Liver (tissue), 9 donors: ENCODE measurements around the gene ONECUT1. TPM values are rescaled to one million over a fixed set of nuclear protein-coding genes. Genes with fewer than 3 reads are reported as not detected.
A peak's percentile ranks its signal among the peaks of the same experiment; 100 is the strongest.

Source experiments
- DNase-seq: peaks from one replicate; pipeline ENCODE4 v3.0.0-alpha.2; 2017; ENCODE audit warnings: low spot score
- H3K27ac ChIP-seq, 2 donors: one replicate each; pipeline ENCODE4 v1.7.0; 2013; ENCODE audit warnings: inconsistent platforms in 2 of 2, low read length in 2 of 2, control low read depth in 1 of 2, low read depth in 1 of 2, mild to moderate bottlenecking in 1 of 2
- H3K27me3 ChIP-seq, 4 donors: one replicate each; pipeline versions ENCODE4 v1.6.1 to v1.7.0; 2013; ENCODE audit warnings: low read length in 3 of 4, inconsistent platforms in 1 of 4, mild to moderate bottlenecking in 1 of 4, moderate library complexity in 1 of 4; ENCODE audit not compliant: control insufficient read depth in 4 of 4, insufficient read depth in 4 of 4
- H3K36me3 ChIP-seq, 4 donors: one replicate each; pipeline versions ENCODE4 v1.6.1 to v1.7.0; 2013; ENCODE audit warnings: low read length in 3 of 4, mild to moderate bottlenecking in 3 of 4, low read depth in 1 of 4, moderate library complexity in 1 of 4; ENCODE audit not compliant: control insufficient read depth in 4 of 4, insufficient read depth in 3 of 4
- H3K4me1 ChIP-seq, 4 donors: one replicate each; pipeline versions ENCODE4 v1.6.1 to v1.7.0; 2013; ENCODE audit warnings: low read length in 3 of 4, mild to moderate bottlenecking in 3 of 4, moderate library complexity in 1 of 4; ENCODE audit not compliant: control insufficient read depth in 4 of 4, insufficient read depth in 4 of 4
- H3K4me3 ChIP-seq, 3 donors: one replicate each; pipeline versions ENCODE4 v1.6.1 to v1.7.0; 2013; ENCODE audit warnings: low read length in 3 of 3, control low read depth in 1 of 3, low read depth in 1 of 3, mild to moderate bottlenecking in 1 of 3
- H3K9ac ChIP-seq, 2 donors: one replicate each; pipeline ENCODE4 v1.7.0; 2013; ENCODE audit warnings: low read length in 2 of 2, mild to moderate bottlenecking in 2 of 2, moderate library complexity in 2 of 2, control low read depth in 1 of 2, low read depth in 1 of 2
- H3K9me3 ChIP-seq, 4 donors: one replicate each; pipeline versions ENCODE4 v1.6.1 to v1.7.0; 2013; ENCODE audit warnings: low read length in 3 of 4; ENCODE audit not compliant: control insufficient read depth in 4 of 4
- EGR1 ChIP-seq, 2 donors: IDR thresholded peaks; 2 replicates each; pipeline ENCODE4 v1.6.1; 2016 to 2018; ENCODE audit warnings: antibody characterized with exemption in 2 of 2, low read depth in 2 of 2
- FOXA2 ChIP-seq: IDR thresholded peaks from 2 replicates; pipeline ENCODE4 v1.6.1; 2016; ENCODE audit warnings: antibody characterized with exemption
- GABPA ChIP-seq, 2 donors: IDR thresholded peaks in 1 of 2; conservative IDR thresholded peaks in 1 of 2; 2 replicates each; pipeline ENCODE4 v1.6.1; 2016; ENCODE audit warnings: antibody characterized with exemption in 2 of 2, mild to moderate bottlenecking in 1 of 2, moderate library complexity in 1 of 2
- HNF4A ChIP-seq, 2 donors: conservative IDR thresholded peaks; 2 replicates each; pipeline ENCODE4 v1.6.1; 2016; ENCODE audit warnings: antibody characterized with exemption in 2 of 2, mild to moderate bottlenecking in 2 of 2
- JUND ChIP-seq, 2 donors: IDR thresholded peaks; 2 replicates each; pipeline ENCODE4 v1.6.1; 2016; ENCODE audit warnings: antibody characterized with exemption in 2 of 2
- NR2F2 ChIP-seq: IDR thresholded peaks from 2 replicates; pipeline ENCODE4 v1.6.1; 2016; ENCODE audit warnings: antibody characterized with exemption
- RAD21 ChIP-seq, 2 donors: IDR thresholded peaks; 2 replicates each; pipeline ENCODE4 v1.6.1; 2016; ENCODE audit warnings: antibody characterized with exemption in 2 of 2, mild to moderate bottlenecking in 2 of 2
- RXRA ChIP-seq, 2 donors: IDR thresholded peaks; 2 replicates each; pipeline ENCODE4 v1.6.1; 2017 to 2018; ENCODE audit warnings: antibody characterized with exemption in 2 of 2, mild to moderate bottlenecking in 1 of 2
- TAF1 ChIP-seq: conservative IDR thresholded peaks from 2 replicates; pipeline ENCODE4 v1.6.1; 2016; ENCODE audit warnings: antibody characterized with exemption, mild to moderate bottlenecking
- YY1 ChIP-seq: IDR thresholded peaks from 2 replicates; pipeline ENCODE4 v1.6.1; 2016; ENCODE audit warnings: antibody characterized with exemption, mild to moderate bottlenecking
- WGBS: extraction: QIAGEN DNeasy Blood & Tissue Kit; methylation state at CpG from one replicate; pipeline ENCODE4 v1.1.7; 2013; 5-methylcytosine and 5-hydroxymethylcytosine counted together
- polyA plus RNA-seq, 2 donors: library from polyadenylated mRNA; stranded (reverse) in 1 of 2; unstranded in 1 of 2; fragments of 200-250 nt in 1 of 2; fragments of >200 nt in 1 of 2; fragmentation: Nextera tagmentation in 1 of 2; extraction: Ambion mirVana in 1 of 2; gene quantifications; one replicate each; pipeline versions ENCODE4 v1.2.1 to v1.2.3, GENCODE V29; 2013 to 2015
- total RNA-seq, 2 donors: library from RNA; depleted of rRNA; stranded (reverse); fragments of >200 nt; gene quantifications; one replicate each; pipeline ENCODE4 v1.2.3, GENCODE V29; 2014
- TF ChIP-seq, protein P1 (sequence below): IDR thresholded peaks from 2 replicates; pipeline ENCODE4 v1.6.1; 2016; ENCODE audit warnings: antibody characterized with exemption
- TF ChIP-seq, protein P2 (sequence below): IDR thresholded peaks from 2 replicates; pipeline ENCODE4 v1.6.1; 2016; ENCODE audit warnings: antibody characterized with exemption
- TF ChIP-seq, protein P3 (sequence below): fragments of 150-350 bp; IDR thresholded peaks from 2 replicates; pipeline ENCODE4 v1.5.1; 2017; ENCODE audit warnings: improper control_type of control experiment, low read depth, low read length; ENCODE audit not compliant: missing input control
- TF ChIP-seq, protein P4 (sequence below): IDR thresholded peaks from 2 replicates; pipeline ENCODE4 v1.6.1; 2016; ENCODE audit warnings: antibody characterized with exemption, mild to moderate bottlenecking
- TF ChIP-seq, protein P5 (sequence below): IDR thresholded peaks from 2 replicates; pipeline ENCODE4 v1.6.1; 2016; ENCODE audit warnings: antibody characterized with exemption
- donor health status: healthy.
- donor health status: healthy.
- donor health status: healthy.
- donor health status: healthy.
- donor health status: healthy.

The ONECUT1 gene
- total and polyA plus RNA-seq, 4 donors, result 7.7 to 51.0 (median 14.8) TPM

DNA sequence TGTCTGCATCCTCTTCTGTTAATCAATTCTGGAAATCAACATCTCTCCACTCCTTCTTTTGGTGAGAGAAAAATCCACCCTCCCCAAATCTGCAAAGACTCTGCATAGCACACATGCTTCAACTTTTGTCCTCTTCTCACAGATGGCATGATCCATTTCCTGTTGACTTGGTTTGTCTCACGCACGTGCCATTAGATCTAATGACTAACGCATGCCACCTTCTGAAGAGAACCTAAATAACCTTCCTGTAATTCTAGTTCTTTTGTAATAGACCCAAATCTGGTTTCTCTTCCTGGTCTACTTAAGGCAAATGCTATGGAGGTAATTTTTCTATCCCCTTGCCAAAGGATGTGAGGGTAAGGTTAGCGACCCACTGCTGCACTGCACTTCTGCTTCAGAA lies 60.0 kb downstream of the ONECUT1 start (continued):
- TF ChIP-seq, protein P1, sequence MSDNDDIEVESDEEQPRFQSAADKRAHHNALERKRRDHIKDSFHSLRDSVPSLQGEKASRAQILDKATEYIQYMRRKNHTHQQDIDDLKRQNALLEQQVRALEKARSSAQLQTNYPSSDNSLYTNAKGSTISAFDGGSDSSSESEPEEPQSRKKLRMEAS, result peak; percentile 12

DNA sequence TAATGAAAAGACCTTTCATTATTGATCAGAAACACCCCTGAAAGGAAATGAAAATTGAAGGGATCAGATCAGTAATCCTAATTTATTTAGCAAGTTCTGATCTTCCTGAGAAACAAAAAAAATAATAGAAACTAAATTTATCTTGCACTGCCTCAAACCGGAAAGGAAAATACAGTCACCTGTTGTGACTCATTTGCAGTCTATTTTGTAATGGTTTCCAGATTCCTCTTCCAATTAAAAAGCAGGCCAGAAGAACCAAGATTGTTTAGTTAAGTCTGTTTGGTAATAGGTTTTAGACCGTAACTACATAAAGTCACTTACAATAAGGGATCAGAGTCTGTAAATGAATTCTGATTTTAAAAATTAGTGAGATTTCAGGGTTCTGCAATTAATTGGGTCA lies 61.2 kb downstream of the ONECUT1 start:
- Histone ChIP-seq H3K4me1 (peaks cover 3 to 14% (median 12%) of the 10 kb centered on the region in 4 donors), H3K9ac (no peak overlapping the region), H3K4me3 (no peak overlapping the region), H3K9me3 (no peaks in the 10 kb centered on the region), H3K27me3 (no peaks in the 10 kb centered on the region), H3K36me3 (no peaks in the 10 kb centered on the region), H3K27ac (no peak overlapping the region)
- WGBS, result 83% methylated on average over 2 of the region's 2 CpGs
- no peak for DNase-seq
- TF ChIP-seq, protein P2, sequence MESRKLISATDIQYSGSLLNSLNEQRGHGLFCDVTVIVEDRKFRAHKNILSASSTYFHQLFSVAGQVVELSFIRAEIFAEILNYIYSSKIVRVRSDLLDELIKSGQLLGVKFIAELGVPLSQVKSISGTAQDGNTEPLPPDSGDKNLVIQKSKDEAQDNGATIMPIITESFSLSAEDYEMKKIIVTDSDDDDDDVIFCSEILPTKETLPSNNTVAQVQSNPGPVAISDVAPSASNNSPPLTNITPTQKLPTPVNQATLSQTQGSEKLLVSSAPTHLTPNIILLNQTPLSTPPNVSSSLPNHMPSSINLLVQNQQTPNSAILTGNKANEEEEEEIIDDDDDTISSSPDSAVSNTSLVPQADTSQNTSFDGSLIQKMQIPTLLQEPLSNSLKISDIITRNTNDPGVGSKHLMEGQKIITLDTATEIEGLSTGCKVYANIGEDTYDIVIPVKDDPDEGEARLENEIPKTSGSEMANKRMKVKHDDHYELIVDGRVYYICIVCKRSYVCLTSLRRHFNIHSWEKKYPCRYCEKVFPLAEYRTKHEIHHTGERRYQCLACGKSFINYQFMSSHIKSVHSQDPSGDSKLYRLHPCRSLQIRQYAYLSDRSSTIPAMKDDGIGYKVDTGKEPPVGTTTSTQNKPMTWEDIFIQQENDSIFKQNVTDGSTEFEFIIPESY, result no peak
- TF ChIP-seq RAD21 (IDR thresholded peaks at IDR 0.05), result no peak
- no peak for TF ChIP-seq GABPA (IDR thresholded peaks at IDR 0.05 in 1 of 2, conservative IDR thresholded peaks at IDR 0.05 in 1 of 2)
- TF ChIP-seq, protein P1, result no peak
- no peak for TF ChIP-seq HNF4A (conservative IDR thresholded peaks at IDR 0.05)
- no peak for TF ChIP-seq TAF1
- TF ChIP-seq, protein P3, sequence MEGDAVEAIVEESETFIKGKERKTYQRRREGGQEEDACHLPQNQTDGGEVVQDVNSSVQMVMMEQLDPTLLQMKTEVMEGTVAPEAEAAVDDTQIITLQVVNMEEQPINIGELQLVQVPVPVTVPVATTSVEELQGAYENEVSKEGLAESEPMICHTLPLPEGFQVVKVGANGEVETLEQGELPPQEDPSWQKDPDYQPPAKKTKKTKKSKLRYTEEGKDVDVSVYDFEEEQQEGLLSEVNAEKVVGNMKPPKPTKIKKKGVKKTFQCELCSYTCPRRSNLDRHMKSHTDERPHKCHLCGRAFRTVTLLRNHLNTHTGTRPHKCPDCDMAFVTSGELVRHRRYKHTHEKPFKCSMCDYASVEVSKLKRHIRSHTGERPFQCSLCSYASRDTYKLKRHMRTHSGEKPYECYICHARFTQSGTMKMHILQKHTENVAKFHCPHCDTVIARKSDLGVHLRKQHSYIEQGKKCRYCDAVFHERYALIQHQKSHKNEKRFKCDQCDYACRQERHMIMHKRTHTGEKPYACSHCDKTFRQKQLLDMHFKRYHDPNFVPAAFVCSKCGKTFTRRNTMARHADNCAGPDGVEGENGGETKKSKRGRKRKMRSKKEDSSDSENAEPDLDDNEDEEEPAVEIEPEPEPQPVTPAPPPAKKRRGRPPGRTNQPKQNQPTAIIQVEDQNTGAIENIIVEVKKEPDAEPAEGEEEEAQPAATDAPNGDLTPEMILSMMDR, result no peak
- TF ChIP-seq RXRA (IDR thresholded peaks at IDR 0.05), result no peak
- TF ChIP-seq FOXA2, result no peak
- no peak for TF ChIP-seq YY1
- TF ChIP-seq, protein P4, sequence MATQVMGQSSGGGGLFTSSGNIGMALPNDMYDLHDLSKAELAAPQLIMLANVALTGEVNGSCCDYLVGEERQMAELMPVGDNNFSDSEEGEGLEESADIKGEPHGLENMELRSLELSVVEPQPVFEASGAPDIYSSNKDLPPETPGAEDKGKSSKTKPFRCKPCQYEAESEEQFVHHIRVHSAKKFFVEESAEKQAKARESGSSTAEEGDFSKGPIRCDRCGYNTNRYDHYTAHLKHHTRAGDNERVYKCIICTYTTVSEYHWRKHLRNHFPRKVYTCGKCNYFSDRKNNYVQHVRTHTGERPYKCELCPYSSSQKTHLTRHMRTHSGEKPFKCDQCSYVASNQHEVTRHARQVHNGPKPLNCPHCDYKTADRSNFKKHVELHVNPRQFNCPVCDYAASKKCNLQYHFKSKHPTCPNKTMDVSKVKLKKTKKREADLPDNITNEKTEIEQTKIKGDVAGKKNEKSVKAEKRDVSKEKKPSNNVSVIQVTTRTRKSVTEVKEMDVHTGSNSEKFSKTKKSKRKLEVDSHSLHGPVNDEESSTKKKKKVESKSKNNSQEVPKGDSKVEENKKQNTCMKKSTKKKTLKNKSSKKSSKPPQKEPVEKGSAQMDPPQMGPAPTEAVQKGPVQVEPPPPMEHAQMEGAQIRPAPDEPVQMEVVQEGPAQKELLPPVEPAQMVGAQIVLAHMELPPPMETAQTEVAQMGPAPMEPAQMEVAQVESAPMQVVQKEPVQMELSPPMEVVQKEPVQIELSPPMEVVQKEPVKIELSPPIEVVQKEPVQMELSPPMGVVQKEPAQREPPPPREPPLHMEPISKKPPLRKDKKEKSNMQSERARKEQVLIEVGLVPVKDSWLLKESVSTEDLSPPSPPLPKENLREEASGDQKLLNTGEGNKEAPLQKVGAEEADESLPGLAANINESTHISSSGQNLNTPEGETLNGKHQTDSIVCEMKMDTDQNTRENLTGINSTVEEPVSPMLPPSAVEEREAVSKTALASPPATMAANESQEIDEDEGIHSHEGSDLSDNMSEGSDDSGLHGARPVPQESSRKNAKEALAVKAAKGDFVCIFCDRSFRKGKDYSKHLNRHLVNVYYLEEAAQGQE, result no peak
- TF ChIP-seq, protein P5, sequence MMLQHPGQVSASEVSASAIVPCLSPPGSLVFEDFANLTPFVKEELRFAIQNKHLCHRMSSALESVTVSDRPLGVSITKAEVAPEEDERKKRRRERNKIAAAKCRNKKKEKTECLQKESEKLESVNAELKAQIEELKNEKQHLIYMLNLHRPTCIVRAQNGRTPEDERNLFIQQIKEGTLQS, result no peak

DNA sequence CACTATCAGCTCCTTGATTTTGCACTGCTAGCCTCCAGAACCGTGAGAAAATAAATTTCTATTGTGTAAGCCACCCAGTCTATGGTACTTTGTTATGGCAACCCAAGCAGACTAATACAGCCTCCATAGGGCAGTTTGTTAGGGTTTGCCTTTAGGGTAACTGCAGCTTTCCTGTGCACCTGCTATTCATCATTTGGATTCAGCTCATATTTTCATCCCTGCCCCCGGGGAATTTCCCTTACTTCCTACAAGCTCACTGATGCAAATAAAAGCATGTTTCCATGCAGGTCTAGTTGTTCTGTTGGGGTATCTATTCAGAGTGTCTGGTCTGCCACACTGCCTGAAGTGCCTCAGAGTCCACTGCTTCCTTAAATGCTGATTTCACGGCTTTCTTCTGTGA lies 62.3 kb downstream of the ONECUT1 start:
- DNase-seq, result no peak
- no peak for TF ChIP-seq JUND (IDR thresholded peaks at IDR 0.05)
- TF ChIP-seq NR2F2, result no peak
- TF ChIP-seq HNF4A (conservative IDR thresholded peaks at IDR 0.05), result no peak
- TF ChIP-seq, protein P4, result no peak
- no peak for TF ChIP-seq EGR1 (IDR thresholded peaks at IDR 0.05; ENCODE audit: low read depth in 2 of 2)
- TF ChIP-seq YY1, result no peak
- TF ChIP-seq, protein P5, result no peak
- Histone ChIP-seq H3K9ac (no peak overlapping the region), H3K27me3 (no peaks in the 10 kb centered on the region), H3K9me3 (no peaks in the 10 kb centered on the region), H3K4me3 (no peak overlapping the region), H3K36me3 (no peaks in the 10 kb centered on the region), H3K4me1 (peaks cover 0 to 5% (median 1%) of the 10 kb centered on the region in 4 donors), H3K27ac (no peak overlapping the region)
- 91% methylated on average over 3 of the region's 3 CpGs for WGBS
